H1 (cell line): ENCODE results near the gene CACNG1.

ENCODE experiments used
- EP300 ChIP-seq, 2 experiments: IDR thresholded peaks; 1 replicate in 1 of 2; 2 replicates in 1 of 2; pipeline ENCODE4 v1.6.1; 2011 to 2012; ENCODE audit warnings: low read depth in 2 of 2, low read length in 2 of 2, mild to moderate bottlenecking in 2 of 2, borderline replicate concordance in 1 of 2, inconsistent platforms in 1 of 2, moderate library complexity in 1 of 2
- HDAC2 ChIP-seq, 2 experiments: fragments of 300-600 bp in 1 of 2; sonication (generic) in 1 of 2; IDR thresholded peaks; 2 replicates each; pipeline ENCODE4 v1.6.1; 2011 to 2012; ENCODE audit warnings: low read depth in 2 of 2, low read length in 2 of 2, mild to moderate bottlenecking in 2 of 2, moderate library complexity in 2 of 2, borderline replicate concordance in 1 of 2, inconsistent platforms in 1 of 2
- KDM5A ChIP-seq: fragments of 200-600 bp; IDR thresholded peaks from 2 replicates; pipeline ENCODE4 v1.7.1; 2012; ENCODE audit warnings: mild to moderate bottlenecking, low read length, inconsistent platforms, mixed read lengths
- POLR2A ChIP-seq, 2 experiments: IDR thresholded peaks; 1 replicate in 1 of 2; 2 replicates in 1 of 2; pipeline ENCODE4 v1.6.1; 2011; ENCODE audit warnings: low read depth in 2 of 2, low read length in 2 of 2, mild to moderate bottlenecking in 2 of 2; ENCODE audit errors: control extremely low read depth in 1 of 2
- RAD21 ChIP-seq, 2 experiments: IDR thresholded peaks in 1 of 2; conservative IDR thresholded peaks in 1 of 2; 2 replicates each; pipeline ENCODE4 v1.6.1; 2011; ENCODE audit warnings: low read depth in 2 of 2, low read length in 2 of 2, improper control_type of control experiment in 1 of 2, inconsistent platforms in 1 of 2, mild to moderate bottlenecking in 1 of 2, moderate library complexity in 1 of 2
- TEAD4 ChIP-seq: IDR thresholded peaks from 2 replicates; pipeline ENCODE4 v1.6.1; 2012; ENCODE audit warnings: low read depth, low read length, inconsistent platforms, mixed read lengths
- TF ChIP-seq, protein P1 (sequence below), 3 experiments: IDR thresholded peaks; 1 replicate in 2 of 3; 2 replicates in 1 of 3; pipeline versions ENCODE4 v1.5.1 to v1.6.1; 2011; ENCODE audit warnings: low read length in 3 of 3, mild to moderate bottlenecking in 3 of 3, inconsistent platforms in 2 of 3, low read depth in 1 of 3, moderate library complexity in 1 of 3; ENCODE audit not compliant: insufficient read depth in 1 of 3; ENCODE audit errors: control extremely low read depth in 1 of 3

DNA sequence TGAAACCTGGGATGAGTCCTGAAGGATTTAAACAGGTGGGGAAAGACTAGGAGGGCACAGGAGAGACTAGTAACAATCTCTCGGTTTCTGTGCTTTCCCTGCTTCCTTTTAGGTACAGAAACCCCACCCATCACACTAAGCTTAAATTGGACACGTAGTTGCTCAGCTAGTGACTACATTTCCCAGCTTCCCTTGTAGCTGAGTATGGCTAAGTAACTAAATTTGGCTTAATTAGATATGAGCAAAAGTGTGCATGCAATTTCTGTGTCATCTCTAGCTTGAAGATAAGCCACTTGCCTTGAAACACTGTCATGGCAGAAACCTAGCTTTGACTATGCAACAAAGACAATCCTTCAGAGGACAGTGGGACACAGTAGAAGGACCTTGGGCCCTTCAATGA is 36.5 kb downstream of the CACNG1 start:
- TF ChIP-seq POLR2A (IDR thresholded peaks at IDR 0.05; ENCODE audit: control extremely low read depth in 1 of 2, low read depth in 2 of 2, low read length in 2 of 2) (no peak), HDAC2 (IDR thresholded peaks at IDR 0.05; ENCODE audit: borderline replicate concordance in 1 of 2, low read depth in 2 of 2, low read length in 2 of 2) (no peak), RAD21 (IDR thresholded peaks at IDR 0.05 in 1 of 2, conservative IDR thresholded peaks at IDR 0.05 in 1 of 2; ENCODE audit: low read depth in 2 of 2, low read length in 2 of 2) (no peak), TEAD4 (no peak), EP300 (IDR thresholded peaks at IDR 0.05; ENCODE audit: borderline replicate concordance in 1 of 2, low read depth in 2 of 2, low read length in 2 of 2) (no peak), KDM5A (no peak)
- TF ChIP-seq, protein P1, sequence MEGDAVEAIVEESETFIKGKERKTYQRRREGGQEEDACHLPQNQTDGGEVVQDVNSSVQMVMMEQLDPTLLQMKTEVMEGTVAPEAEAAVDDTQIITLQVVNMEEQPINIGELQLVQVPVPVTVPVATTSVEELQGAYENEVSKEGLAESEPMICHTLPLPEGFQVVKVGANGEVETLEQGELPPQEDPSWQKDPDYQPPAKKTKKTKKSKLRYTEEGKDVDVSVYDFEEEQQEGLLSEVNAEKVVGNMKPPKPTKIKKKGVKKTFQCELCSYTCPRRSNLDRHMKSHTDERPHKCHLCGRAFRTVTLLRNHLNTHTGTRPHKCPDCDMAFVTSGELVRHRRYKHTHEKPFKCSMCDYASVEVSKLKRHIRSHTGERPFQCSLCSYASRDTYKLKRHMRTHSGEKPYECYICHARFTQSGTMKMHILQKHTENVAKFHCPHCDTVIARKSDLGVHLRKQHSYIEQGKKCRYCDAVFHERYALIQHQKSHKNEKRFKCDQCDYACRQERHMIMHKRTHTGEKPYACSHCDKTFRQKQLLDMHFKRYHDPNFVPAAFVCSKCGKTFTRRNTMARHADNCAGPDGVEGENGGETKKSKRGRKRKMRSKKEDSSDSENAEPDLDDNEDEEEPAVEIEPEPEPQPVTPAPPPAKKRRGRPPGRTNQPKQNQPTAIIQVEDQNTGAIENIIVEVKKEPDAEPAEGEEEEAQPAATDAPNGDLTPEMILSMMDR (IDR thresholded peaks at IDR 0.05; ENCODE audit: control extremely low read depth in 1 of 3, insufficient read depth in 1 of 3, low read depth in 1 of 3, low read length in 3 of 3): no peak
